Stimulated activated CD4-positive, alpha-beta T cell treated with anti-CD3 and anti-CD28 coated beads, Interleukin-15, amount 100 ng/mL, for 48 hours (primary cell): ENCODE results near the gene EPC1.
A peak's percentile ranks its signal among the peaks of the same experiment; 100 is the strongest.
"Not testable (repeated sequence)": the region's sequence is repeated elsewhere in the genome, so short reads cannot be mapped to it uniquely, and the experiment has no call there.

ENCODE experiments used
- DNase-seq, 2 donors: peaks; one replicate each; pipeline ENCODE4 v3.0.0-alpha.2; 2020; ENCODE audit warnings: low read depth in 2 of 2

Gene EPC1

DNA sequence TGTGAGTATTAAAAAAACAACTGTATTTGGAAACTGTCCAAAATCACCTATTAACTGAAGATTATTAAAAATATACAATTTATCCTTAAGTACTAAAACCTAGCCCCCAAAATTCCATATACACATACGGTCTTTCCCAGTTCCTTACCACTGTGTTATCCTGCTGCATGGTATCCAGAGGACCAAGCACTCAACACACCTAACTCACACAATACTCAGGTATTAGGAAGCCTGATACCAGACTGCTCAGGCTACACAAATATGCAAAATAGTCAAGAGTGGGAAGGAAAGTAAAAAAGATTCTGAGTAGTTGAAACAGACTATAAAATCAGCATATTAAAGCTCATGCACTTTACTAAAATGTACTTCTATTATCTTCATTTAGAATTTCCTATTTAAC lies 67.2 kb downstream of the EPC1 start:
- no peak for DNase-seq

DNA sequence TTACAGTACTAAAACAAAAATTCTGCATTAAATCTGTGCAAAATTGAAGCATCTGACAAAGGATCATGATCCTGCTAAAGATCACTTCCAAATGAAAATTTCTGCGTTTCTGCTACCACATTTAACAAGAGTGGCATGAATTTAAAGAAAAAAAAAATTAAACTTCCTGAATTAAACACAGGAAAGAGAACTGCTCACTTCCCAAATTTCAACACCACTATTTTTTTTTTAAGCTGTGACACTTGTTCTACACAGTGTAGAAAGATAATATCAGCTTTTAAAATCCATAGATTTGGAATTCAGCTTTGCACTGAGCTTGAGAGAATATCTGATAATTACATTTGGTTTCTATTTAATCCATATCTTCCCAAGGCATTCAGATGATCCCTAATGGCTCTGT lies 73.6 kb downstream of the EPC1 start:
- DNase-seq, result no peak

DNA sequence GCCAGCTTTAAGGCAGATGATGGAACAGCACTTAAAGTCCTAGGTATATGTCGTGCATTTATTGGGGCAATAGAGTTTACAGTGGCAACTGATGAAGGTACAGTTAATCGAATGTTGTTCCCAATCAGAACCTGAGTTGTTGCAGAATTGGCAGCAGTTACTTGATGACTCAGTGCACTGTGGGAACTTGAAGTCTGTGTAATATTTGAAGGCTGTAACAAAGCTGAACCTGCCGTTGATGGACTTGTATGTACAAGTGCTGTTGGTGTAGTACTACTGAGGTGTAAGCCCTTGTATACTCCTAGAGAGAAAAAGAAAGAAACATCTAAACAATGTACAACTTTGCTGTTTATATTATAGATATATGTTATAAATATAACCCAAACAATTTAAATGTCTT lies 75.3 kb downstream of the EPC1 start:
- no peak for DNase-seq

DNA sequence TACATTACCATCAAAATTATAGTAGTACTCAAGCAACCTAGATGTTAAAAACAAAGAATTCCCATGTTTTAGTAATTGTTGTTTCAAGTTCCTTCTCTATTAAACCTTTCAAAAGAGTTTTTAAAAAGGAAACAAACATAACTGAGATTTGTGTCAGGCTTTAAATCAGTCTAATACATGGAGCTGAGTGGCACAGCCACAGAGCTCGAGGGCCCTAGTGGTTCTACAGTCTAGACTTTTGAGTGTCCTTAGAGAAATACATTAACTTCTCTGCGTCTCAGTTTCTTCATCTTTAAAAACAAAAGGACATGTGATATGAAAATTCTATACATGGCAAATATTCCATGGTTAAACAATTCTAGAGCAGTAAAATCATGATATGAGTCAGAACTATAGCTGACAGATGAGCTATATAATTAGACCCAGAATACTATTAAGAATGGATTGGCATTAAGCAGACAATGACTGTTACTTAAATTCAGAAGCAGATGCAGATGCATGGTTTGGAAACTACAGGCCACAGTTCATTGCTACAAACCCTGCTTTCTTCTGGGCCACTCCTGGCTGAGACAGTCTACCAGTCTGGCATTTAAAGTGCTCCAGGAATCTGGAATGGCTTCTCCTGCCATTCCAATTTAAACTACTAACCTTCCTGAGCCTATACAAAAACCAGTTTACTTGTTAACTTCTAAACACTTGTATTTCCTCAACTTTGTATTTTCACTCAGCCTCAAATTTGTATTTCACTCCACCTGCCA lies 77.4 kb downstream of the EPC1 start:
- no peak for DNase-seq

DNA sequence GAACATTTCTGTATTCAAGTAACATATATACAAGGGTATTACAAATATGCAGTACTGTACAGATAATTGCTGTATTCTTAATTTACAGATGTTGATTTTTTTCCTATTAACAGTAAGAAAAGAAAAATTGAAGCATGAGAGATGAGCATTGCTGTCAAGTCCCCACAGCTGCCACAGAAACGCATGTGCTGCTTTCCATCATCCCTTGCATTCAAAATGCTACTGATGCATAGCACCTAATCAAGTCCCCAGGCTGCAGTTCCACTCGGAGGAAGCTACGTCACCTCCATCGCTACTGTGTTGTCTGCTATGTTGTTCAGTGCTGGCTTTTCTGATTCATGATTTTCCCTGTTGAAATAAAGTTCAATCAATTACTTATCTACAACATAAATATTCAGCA lies 78.2 kb downstream of the EPC1 start:
- DNase-seq, result no peak

DNA sequence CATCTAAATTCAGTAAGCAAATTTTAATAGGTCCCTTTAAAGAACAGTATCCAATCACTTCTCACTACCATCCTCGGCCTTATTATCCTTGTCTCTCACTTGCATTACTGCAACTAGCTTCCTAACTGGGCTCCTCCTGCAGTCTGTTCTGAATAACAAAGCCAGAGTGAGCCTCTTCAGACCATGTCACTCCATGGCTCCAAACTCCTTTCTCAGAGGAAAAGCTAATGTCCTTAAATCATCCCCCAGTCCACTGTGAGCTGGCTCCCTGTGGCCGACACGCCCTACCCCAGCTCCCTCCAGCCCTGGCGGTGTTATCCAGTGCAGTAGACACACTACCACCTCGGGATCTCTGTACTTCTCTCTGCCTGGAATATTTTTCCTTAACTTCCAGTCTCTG lies 80.0 kb downstream of the EPC1 start:
- DNase-seq, result no peak

DNA sequence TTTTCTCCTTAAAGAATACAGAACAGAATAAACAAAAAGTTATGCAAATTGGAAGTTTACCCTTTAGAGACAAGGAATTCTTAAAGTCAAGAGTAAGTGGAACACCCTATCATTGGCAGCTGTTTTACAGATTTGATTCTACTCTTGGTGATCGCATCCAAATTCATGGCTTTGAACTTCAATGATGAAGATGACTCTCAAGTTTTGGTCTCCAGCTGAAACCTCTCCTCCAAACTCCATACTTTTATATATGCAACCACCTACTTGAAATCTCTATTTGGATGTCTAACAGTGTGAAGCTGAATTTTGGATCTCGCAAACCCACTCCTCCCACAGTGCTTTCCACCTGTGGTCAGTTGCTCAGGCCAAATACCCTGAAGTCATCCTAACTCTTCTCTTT lies 80.4 kb downstream of the EPC1 start:
- no peak for DNase-seq

DNA sequence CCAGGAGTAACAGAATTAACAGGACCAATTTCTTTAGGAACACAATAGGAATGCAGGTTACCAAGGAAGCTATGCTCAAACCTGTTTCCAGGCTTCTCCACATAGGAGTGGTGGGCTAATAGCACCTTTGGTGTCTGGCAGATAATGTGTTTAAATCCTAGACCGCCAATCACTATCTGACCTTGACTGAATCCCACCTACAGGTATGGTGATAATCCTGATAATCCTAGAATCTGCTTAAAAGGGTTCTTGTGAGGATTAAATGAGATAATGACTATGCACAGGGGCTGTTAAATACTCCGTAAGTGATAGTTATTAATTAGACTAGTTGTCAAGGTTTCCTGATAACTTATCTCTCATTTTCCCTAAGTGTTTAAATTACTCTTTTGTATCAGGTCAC lies 81.2 kb downstream of the EPC1 start:
- no peak for DNase-seq

DNA sequence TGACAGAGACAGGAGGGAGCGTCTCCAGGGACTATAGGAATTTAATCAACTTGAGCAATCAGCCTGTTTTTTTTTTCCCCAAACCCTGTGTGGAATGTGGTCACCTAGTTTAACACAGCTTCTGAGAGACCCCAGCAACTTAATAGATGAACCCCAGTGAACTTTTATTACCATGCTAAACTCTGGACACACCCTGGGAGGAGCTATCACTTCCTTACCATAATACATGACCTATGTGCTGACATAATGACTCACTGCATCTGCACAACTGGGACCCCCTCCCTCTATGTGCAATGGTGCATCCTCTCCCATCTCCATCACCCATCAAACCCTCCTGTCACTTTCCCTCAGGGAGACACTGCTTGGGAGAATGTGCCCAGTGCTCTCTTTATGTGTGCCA lies 83.7 kb downstream of the EPC1 start:
- no peak for DNase-seq

DNA sequence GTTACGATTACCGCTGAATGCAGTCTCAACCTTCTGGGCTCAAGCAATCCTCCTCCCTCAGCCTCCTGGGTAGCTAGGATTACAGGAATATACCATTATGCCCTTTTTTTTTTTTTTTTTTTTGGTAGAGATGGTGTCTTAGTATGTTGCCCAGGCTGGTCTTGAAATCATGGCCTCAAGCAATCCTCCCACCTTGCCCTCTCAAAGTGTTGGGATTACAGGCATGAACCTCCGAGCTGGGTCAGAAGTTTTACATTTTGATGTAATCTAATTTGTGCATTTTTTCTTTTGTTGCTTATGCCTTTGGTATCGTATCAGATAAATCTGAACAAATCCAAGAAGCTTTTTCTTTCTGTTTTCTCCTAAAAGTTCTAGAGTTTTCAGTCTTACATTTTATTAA lies 87.4 kb downstream of the EPC1 start:
- no peak for DNase-seq

DNA sequence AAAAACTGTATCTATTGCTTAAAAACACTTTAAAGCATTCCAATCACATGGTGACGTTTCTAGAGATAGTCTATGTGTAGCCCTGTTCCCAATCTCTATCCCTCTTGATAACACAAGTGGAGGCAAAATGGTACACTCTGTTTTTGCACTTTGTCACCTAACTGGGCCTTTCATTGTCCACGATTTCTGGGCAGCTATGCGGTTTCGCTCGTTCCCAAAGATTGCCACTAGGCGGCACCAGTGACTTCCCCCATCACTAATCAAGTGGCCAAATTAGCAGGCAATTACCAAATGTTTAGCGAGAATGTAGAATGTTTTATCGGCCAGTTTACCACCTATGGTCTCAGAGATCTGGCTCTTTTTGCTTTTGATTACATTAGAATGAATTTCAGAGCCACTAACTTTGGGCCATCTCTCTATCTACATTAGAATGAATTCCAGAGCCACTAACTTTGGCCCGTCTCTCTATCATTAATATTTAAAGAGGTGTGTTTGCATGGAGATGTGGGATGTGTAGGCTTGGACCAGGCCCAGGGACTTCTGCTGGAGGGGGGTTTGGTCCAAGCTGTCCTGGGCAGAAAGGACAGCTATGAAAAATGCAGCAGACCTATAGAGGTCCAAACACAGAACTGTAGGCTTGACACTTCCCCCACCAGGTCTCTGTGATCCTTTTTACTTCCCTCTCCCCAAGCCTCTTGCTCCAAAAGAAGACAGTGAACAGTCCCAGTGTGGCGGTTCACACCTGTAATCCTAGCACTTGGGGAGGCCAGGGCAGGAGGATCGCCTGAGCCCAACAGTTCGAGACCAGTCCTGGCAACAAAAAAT lies 90.1 kb downstream of the EPC1 start:
- DNase-seq, result peak; percentile 24 to 51

DNA sequence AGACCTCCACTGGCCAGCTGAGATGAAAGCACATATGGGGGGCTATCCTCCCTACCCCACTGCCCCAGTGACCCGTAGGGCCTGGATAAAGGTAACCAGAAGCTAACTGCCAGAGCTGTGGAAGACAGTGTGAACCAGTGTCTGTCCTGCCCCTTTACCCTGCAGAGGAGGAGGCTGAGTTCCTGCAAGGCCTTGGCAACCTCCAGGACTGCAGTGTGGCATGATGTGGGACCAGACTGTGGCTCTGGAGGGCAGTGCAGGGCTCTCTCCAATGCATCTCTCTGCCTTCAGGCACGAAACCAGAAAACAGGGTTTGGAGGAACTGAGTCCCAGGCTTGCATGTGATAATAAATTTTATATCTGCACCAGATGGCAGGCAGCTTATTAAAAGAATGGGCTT lies 93.1 kb downstream of the EPC1 start:
- no peak for DNase-seq

DNA sequence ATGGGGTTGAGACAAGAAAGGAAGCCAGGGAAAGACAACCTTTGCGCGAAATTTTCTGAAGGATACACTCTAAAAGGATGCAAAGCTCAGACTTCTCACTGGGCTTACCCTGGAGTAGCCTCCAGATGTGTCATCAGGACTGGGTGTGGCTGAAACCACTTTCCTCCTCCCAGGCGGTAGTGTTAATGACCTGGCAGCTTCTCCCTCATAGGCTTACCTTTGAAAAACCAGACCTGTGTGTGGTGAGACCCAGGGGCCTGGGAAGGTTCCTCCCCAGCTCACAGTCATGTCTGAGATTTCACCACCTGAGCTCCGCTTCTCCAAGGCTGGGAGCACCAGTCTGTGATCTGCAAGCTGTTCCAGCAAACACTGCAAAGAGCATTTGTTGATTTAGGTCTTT lies 93.7 kb downstream of the EPC1 start:
- DNase-seq, result no peak

DNA sequence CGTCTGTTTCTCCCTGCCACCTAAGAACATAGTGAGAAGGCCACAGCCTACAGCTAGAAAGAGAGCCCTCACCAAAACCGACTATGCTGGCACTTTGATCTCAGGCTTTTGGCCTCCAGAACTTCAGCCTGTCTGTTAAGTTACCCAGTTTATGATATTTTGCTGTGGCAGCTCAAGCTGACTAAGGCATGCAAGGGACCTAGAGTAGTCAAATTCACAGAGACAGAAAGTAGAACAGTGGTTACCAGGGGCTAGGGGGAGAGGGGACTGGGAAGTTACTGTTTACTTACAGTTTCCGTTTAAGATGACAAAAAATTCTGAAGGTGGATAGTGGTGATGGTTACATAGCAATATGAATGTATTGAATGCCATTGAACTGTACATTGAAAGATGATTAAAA lies 96.5 kb downstream of the EPC1 start:
- DNase-seq, result not testable (repeated sequence)

DNA sequence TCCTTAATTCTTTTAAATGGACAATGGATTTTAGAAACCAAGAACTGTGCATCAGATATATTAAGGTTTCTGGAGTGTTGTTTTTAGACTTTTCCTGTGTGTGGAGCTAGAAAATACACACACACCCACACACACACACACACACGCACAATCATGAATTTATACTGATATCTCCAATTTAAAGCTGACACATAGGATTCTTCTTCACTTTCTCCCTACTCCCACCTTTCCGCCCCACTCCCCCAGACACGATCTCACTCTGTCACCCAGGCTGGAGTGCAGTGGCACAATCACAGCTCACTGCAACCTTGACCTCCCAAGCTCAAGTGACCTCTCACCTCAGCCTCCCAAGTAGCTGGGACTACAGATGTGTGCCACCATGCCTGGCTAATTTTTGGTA lies 100.3 kb downstream of the EPC1 start:
- no peak for DNase-seq

DNA sequence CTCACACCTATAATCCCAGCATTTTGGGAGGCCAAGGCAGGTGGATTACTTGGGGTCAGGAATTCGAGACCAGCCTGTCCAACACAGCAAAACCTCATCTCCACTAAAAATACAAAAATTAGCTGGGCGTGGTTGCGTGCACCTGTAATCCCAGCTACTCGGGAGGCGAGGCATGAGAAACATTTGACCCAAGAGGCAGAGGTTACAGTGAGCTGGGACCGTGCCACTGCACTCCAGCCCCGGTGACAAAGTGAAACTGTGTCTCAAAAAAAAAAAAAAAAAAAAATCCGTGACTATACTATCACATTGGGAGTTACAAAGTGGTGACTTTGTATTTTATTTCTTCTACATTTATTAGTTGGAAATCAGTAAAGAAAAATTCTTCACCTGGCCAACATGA lies 101.2 kb downstream of the EPC1 start:
- no peak for DNase-seq

DNA sequence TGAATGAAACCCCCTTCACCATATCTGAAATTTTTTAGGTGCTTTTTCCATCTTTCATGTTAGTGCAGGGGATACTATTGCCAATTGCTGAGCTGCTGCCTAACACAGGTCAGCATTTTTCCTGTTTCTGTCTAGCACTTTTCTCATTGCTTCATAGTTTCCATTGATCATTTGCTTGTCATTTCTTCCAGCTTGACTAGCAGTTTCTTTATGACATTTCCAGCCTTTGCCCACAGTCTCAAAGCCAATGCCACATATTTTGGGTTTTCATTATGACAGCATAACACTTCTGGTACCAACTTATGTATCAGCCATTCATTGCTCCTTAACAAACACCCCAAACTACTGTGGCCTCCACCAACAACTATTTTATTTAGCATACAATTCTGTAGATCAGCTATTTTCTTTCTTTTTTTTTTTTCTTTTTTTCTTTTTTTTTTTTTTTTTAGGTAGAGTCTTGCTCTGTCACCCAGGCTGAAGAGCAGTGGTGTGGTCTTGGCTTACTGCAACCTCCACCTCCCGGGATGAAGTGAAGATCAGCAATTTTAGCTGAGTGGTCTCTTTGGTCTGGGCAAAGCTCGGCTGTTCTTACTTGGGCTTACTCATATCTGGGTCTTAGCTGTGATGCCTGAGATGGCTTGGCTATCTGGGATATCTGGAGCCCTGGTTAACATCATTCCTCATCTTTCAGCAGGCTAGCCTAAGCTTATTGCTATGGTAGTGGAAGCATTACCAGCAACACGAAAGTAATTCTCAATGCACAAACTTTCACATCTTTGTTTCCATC lies 102.3 kb downstream of the EPC1 start:
- peak; percentile 19 to 24 for DNase-seq

DNA sequence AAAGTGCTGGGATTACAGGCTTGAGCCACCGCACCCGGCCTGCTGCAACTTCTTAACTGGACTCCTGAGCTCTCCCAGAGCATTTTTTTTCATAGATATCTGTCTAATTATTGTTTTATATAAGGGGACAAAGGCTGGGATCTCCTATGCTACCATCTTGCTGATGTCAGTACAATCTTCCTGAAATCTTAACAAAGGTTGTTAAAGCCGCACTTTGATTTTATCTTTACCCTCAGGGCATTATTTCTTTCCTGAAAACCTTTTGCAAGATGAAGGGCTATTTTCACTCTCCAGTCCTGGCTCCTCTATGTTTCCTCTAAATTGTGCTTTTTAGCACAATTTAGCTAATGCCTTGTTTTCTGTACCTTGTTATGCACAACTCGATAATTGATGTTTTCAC lies 102.9 kb downstream of the EPC1 start:
- DNase-seq, result no peak

DNA sequence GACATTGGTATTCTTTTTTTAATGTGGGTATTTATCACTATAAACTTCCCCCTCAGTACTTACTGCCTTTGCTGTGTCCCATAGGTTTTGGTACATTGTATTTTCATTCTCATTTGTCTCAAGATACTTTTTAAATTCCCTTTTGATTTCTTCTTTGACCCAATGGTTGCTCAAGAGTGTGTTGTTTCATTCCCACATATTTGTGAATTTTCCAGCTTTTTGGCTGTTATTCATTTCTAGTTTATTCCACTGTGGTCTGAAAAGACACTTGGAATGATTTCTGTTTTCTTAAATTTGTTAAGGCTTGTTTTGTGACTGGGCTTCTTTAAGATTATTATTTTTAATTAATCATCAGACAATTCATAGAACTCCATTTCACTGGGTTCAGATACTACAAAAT lies 105.0 kb downstream of the EPC1 start:
- DNase-seq, result no peak

DNA sequence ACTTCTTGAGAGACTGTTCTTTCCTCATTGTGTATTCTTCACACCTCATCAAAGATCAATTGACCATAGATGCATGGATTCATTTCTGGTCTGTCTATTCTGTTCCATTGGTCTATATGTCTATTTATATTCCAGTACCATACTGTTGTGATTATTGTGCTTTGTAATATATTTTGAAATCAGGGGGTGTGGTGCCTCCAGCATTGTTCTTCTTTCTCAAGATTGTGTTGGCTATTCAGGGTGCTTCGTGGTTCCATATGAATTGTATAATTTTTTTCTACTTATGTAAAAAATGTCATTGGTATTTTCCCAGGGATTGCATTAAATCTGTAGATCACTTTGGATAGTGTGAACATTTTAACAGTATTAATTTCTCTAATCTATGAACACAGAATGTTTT lies 106.5 kb downstream of the EPC1 start:
- DNase-seq, result no peak

DNA sequence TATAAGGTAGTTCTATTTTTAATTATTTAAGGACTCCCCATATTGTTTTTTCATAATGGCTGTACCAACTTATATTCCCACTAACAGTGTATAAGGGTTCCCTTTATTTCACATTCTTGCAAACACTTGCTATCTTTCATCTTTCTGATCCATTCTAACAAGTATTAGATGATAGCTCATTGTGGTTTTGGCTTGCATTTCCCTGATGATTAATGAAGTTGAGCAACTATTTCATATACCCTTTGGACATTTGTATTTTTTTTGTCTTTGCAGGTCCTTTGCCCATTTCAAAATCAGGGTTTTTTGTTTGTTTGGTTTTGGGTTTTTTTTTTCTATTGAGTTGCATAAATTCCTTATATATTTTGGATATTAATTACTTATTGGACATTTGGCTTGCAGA lies 107.2 kb downstream of the EPC1 start:
- DNase-seq, result no peak

DNA sequence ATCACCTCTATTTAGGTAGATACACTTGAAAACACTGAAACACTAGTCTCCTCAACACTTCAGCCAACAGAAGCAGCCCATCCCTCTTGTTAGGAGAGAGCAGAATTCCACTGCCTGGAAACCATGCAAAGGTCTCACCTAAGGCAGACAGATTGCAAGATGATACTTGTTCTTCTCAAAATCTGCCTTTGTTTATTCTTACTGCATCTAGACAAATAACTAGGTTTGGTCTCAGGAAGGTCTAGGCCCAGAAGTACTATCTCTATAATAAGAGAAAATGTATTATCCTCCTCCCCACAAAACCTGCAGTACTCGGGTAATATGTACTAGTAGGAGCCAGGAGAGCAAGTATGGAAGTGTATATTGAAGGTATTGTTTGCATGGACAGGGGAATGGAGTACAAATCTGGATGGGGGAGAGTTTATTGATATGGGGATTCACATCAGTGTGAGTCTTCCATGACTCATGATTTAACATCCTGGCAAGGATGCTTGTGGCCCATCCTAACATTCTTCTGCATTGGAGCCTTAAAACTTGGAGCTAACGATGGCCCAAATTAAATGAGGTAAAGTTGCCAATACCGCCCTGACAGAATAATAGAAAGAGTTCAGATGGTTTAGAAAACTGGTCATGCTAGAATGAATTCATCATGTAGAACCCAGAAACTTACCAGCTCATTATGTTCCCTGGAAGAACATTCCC lies 109.2 kb downstream of the EPC1 start:
- no peak for DNase-seq
